Hematopoietic multipotent progenitor cell treated with erythropoietin and hydrocortisone succinate and interleukin-3 and kit ligand, for 17 days (in vitro differentiated cells): ENCODE results near the gene SHD.
"Not testable (repeated sequence)": the region's sequence is repeated elsewhere in the genome, so short reads cannot be mapped to it uniquely, and the experiment has no call there.

Experiments used
- DNase-seq: peaks from one replicate; pipeline ENCODE4 v3.0.0-alpha.2; 2015; ENCODE audit warnings: low spot score

The SHD gene, protein sequence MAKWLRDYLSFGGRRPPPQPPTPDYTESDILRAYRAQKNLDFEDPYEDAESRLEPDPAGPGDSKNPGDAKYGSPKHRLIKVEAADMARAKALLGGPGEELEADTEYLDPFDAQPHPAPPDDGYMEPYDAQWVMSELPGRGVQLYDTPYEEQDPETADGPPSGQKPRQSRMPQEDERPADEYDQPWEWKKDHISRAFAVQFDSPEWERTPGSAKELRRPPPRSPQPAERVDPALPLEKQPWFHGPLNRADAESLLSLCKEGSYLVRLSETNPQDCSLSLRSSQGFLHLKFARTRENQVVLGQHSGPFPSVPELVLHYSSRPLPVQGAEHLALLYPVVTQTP

DNA sequence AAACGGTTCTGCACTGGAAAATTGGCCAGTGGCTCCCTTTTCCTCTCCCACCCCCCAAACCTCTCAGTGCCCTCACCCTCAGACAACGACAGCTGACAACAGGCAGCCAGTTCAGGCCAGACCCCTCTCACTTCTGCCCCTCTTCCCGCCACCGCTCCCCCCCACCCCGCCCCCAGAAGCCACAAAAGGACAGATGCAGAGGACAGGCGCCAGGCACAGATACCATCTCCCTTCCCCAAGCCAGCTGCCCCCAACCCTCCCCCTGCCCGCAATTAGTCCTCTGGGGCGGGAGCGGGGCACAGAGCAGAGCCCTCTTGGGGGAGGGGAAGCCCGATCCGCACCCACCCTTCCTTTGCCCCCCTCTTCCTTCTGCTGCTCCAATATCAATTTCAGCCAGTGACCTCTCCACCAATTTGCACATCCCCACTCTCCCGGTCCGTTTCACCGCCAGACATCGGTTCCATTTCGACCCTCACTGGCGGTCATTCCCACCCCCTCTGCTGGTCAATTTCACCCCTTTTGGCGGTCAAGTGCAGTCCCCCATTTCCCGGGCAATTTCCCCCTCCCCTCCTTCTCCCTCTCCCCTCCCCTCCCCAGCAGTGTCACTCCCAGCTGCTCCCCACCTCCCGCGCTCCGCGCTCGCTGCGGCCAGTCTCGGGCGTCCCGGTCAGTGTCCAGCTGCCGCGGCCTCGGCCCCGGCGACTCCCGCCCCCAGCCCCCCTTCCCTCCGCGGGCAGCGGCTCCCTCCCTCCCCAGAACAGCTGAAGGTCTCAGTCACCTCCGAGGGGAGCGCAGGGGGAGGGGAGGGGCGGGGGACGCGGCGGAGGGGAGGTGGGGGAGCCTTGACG is at the start of gene SHD:
Gene SHD (plus strand): TSS at position 848 of the 848 bp plus-strand sequence. CDS start 798 bp downstream, outside the sequence.
- no peak for DNase-seq

DNA sequence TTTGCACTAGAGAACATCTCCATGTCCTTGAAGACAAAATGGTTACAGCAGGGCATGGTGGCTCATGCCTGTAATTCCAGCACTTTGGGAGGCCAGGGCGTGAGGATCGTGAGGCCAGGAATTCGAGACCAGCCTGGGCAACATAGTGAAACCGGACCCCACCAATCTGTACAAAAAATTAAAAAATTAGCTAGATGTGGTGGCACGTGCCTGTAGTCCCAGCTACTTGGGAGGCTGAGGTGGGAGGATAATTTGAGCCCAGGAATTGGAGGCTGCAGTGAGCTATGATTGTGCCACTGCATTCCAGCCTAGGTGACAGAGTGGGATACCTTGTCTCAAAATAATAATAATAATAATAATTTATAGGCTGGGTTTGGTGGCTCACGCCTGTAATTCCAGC is 48.8 kb upstream of the SHD start:
- not testable (repeated sequence) for DNase-seq

DNA sequence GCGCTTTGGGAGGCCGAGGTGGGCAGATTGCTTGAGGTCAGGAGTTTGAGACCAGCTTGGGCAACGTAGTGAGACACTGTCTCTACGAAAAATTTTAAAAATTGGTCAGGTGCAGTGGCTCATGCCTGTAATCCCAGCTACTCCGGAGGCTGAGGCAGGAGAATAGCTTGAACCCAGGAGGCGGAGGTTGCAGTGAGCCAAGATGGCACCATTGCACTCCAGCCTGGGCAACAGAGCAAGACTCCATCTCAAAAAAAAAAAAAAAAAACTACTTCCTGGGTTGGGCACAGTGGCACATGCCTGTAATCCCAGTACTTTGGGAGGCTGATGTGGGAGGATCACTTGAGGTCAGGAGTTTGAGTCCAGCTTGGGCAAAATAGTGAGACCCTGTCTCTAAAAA is 47.5 kb upstream of the SHD start:
- DNase-seq, result not testable (repeated sequence)

DNA sequence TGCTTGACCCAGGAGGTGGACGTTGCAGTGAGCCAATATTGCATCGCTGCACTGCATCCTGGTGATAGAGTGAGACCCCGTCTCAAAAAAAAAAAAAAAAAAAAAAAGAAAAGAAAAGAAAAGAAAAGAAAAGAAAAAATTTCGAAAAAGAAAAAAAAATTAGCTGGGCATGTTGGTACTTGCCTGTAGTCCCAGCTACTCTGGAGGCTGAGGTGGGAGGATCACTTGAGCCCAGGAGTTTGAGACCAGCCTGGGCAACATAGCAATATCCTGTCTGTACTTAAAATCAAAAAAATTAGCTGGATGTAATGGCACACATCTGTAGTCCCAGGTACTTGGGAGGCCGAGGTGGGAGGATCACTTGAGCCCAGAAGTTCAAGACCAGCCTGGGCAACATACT is 46.9 kb upstream of the SHD start:
- DNase-seq, result not testable (repeated sequence)

DNA sequence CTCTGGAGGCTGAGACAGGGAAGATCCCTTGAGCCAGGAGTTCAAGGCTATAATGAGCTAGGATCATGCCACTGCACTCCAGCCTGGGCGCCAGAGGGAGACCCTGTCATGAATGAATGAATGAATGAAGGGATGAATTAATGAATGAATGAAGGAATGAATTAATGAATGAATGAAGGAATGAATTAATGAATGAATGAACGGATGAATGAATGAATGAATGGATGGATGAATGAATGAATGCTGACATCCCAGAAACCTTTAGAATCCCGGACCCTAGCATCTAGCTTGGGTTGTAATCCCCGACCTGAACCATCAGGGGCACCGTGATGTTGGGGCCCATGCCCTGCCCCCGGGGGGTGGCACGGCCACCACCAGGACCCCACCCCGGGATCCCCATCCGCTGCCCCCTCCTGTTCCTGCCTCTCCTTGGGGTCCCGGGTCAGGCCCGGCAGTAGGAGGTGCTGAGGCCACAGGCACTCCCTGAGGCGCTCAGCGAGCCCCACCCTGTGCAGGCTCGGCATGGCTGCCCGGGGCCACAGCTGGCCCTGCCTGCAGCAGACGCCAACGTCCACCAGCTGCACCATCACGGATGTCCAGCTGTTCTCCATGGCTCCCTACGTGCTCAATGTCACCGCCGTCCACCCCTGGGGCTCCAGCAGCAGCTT is 46.3 kb upstream of the SHD start:
- DNase-seq, result no peak

DNA sequence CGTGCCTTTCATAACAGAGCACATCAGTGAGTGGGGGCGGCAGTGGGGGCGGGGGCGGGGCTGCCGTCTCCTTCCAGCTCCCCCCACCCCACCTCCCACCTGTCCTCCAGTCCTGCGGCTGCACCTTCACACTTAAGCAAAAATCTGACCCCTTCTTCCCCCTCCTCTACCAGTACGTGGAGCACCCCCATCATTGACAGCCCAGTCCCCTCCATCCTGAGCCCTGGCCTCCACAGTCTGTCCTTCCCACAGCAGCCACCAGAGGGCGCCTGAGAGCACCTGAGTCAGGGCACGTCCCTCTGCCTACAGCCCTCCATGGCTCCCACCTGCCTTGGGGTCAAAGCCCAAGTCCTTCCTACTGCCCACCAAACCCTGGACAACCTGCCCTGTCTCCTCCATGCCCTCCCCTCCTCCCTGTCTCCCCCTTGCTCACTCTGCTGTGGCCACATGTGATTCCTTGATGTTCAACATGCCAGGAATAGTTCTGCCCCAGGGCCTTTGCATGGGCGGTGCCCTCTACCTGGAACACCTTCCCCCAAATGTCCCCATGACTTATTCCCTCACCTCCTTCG is 45.7 kb upstream of the SHD start:
- peak; percentile 77 for DNase-seq

DNA sequence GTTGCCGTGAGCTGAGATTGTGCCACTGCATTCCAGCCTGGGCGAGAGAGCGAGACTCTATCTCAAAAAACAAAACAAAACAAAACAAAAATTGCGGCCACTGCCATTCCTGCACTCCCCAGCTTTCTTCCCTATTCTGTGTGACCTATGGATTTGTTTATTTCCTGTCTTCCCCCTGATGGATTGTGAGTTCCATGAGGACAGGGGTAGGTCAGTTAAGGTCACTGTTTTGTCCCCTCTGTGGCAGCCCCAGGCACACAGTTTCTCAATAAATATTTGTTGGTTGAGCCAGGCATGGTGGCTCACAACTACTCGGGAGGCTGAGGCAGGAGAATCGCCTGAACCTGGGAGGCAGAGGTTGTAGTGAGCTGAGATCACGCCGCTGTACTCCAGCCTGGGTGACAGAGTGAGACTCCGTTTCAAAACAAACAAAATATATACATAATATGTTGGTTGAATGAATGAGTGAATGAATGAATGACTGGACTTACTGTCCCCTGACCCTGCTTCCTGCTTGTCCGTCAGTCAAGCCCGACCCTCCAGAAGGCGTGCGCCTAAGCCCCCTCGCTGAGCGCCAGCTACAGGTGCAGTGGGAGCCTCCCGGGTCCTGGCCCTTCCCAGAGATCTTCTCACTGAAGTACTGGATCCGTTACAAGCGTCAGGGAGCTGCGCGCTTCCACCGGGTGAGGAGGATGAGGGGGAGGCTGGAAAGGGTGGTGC is 44.8 kb upstream of the SHD start:
- DNase-seq, result no peak

DNA sequence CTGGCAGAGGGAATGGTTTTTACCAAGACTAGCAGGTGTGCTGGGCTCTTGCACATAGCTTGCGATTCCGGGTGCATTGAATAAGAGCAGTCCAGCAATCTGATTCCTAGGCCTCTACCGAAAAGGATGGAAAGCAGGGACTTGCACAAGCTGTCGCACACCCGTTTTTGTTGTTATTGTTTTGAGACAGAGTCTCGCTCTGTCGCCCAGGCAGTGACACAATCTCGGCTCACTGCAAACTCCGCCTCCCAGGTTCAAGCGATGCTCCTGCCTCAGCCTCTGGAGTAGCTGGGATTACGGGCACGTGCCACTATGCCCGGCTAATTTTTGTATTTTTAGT is 44.2 kb upstream of the SHD start:
- DNase-seq, result no peak

DNA sequence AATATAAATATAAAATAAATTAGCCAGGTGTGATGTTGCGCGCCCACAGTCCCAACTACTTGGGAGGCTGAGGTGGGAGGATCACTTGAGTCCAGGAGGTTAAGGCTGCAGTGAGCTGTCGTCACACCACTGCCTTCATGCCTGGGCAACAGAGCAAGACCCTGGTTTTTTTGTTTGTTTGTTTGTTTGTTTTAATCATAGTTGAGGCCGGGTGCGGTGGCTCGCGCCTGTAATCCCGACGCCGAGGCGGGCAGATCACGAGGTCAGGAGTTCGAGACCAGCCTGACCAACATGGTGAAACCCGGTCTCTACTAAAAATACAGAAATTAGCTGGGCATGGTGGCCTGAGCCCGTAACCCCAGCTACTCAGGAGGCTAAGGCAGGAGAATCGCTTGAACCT is 41.6 kb upstream of the SHD start:
- DNase-seq, result not testable (repeated sequence)

DNA sequence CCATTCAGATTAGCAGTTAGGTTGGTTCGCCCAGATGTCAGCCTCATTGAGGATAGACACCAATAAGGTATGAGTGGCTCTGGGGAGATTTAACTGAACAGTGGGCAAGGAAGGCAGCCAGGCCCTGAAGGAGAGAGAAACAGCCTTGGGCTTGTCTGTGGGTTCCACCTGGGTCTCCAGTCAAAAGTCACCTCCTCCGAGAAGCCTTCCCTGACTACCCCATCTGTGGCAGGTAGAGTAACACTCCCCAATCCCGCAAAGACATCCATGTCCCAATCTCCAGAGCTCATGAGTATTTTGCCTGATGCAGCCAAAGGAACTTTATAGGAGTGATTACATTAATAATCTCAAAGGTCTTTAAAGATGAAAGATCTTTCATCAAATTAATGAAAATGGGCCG is 40.2 kb upstream of the SHD start:
- DNase-seq, result no peak

DNA sequence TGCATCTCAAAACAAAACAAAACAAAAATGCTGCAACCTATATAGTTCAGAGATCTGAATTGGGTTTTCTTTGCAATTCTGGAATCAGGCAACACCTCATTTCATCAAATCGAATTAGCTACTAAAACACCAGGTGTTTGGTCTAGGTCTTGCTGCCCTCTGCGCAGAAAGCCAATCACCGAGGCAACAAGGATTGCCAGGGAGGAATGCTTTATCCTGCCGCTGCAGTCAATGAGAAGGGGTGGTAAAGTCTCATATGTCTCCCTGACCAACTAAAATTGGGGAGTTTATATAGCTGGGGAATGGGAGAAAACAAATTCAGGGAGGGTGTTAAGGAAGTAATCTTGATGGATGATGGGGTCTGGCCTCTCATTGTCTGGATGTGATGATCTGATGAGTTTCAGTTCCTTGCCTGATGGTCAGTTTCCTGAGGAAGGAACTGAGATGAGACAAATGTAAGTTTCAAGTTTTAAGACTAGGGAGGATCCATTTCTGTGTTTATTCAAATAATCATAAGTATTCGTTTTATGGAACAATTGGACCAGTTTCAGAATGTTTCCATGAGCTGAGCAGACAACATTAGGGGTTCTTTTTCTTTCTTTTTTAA is 37.1 kb upstream of the SHD start:
- DNase-seq, result no peak

DNA sequence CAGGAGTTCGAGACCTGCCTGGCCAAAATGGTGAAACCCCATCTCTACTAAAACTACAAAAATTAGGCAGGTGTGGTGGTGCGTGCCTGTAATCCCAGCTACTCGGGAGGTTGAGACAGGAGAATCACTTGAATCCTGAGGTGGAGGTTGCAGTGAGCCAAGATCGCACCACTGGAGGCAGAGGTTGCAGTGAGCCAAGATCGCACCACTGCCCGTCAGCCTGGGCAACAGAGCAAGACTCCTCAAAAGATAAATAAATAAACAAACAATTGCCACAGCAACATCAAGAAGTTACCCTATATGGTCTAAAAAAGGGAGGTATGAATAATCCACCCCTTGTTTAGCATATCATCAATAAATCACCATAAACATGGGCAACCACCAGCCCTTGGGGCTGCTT is 33.1 kb upstream of the SHD start:
- not testable (repeated sequence) for DNase-seq

DNA sequence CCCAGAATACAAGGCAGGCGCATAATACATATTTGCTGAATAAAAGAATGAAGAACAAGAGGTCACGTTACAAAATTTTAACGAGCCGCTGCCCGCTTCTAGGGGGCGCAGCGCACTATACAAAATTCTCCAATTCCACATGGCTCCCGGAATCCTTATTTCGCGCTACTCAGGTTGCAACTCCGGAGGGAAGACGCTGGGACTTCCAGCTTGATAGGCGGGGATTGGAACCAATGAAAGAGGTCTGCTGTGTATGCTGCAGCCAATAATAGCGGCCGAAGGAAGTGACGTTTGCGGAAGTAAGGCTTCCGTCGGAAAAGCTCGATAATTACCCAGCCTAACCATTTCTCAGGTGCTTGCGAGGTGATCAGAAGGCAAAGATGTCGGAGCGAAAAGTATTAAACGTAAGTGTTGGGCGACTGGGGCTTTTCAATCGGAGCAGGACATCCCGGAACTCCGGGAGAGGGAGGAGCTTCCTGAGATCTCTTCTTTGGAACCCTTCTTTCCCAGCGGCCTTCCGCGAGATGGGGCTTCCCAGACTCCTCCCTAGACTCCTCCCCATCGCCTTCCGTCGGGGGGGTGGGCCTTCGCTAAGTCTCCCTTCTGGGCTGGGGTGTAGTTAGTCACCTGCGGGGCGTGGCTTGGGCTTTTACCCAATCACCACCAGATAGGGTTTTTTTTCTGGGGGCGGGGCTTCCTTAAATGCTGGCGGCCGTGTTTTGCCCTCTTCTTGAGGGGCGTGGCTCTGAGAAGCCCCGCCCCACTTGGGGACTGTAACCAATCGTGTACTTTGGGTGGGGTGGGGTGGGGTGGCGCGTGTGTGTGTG is 32.1 kb upstream of the SHD start, which contains the start of gene YJU2:
Gene YJU2 (plus strand): TSS at position 314 of the 827 bp plus-strand sequence. CDS start 67 bp downstream, at position 381.
- peak; percentile 100 for DNase-seq

DNA sequence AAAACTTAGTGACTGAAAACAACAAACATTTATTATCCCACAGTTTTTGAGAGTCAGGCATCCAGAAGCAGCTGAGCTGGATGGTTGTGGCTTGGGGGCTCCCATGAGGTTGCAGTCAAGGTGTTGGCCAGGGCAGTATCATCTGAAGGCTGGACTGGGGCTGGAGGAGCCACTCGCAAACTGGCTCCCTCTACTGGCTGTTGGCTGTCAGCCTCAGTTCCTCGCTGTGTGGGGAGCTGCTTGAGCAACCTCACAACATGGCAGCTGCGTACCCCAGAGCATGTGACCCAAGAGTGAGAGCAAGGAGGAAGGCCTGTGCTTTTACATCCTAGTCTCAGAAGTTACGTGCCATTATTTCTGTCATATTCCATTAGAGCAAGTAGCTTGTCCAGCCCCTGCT is 22.5 kb upstream of the SHD start:
- DNase-seq, result peak; percentile 19

DNA sequence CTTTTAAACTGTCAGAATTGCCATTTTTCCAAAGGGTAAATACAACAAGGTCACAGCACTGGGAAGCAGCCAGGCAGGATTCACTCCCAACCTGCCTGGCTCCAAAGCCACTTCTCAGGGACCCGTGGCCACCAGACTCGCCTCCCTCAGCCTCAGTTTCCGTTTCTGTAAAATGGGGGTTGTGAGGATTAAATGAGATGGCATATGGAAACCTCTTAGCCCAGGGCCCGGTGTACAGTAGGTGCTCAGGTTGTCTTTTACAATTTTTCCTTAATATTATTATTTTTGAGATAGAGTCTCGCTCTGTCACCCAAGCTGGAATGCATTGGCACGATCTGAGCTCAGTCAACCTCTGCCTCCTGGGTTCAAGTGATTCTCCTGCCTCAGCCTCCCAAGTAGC is 22.0 kb upstream of the SHD start:
- DNase-seq, result no peak

DNA sequence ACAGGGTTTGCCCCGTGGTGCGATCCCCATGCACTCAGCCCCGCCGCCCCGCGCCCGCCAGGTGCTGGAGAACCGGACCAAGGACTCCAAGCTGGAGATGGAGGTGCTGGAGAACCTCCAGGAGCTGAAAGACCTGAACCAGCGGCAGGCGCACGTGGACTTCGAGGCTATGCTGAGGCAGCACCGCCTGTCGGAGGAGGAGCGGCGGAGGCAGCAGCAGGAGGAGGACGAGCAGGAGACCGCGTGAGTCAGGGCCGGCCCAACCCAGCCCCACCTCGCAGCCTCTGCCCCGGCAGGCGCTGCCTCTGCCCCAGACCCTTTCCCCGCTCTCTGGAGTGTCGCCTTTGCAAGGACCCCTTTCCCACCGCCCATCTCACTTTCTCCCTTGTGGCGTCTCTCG is 20.9 kb upstream of the SHD start:
- no peak for DNase-seq

DNA sequence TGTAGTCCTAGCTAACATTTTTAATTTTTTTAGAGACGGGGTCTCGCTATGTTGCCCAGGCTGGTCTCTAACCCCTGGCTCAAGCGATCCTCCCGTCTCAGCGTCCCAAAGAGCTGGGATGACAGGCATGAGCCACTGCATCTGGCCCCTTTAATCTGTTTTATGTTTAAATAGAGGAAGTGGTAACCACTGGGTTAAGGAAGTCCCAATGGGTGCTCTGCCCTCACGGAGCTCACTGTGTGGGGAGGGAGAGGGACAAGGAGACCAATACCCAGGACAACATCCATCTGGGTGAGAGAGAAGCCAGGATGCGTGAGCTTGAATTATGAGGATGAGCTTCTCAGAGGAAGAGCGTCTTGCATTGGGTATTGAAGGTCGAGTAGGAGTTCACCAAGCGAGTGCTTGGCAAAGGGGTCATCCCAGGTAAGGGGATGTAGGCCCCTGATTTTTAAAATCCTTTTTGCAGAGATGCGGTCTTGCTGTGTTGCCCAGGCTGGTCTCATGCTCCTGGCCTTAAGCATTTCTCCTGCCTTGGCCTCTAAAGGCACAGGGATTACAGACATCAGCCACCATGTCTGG is 18.4 kb upstream of the SHD start:
- no peak for DNase-seq

DNA sequence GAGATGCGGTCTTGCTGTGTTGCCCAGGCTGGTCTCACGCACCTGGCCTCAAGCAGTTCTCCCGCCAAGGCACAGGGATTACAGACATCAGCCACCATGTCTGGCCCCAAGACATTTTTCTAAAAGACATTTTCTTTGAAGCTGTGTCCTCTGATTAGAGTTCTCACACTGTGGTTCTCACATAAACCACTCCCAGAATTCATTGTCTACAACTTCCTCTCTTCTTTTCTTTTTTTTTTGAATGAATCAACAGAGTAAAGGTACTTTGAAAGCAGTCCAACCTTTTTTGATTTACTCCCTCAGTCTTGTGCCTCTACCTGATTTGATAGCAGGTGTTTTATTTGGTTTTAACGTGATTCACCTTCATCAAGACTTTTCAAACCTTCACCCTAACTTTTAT is 14.3 kb upstream of the SHD start:
- DNase-seq, result no peak

DNA sequence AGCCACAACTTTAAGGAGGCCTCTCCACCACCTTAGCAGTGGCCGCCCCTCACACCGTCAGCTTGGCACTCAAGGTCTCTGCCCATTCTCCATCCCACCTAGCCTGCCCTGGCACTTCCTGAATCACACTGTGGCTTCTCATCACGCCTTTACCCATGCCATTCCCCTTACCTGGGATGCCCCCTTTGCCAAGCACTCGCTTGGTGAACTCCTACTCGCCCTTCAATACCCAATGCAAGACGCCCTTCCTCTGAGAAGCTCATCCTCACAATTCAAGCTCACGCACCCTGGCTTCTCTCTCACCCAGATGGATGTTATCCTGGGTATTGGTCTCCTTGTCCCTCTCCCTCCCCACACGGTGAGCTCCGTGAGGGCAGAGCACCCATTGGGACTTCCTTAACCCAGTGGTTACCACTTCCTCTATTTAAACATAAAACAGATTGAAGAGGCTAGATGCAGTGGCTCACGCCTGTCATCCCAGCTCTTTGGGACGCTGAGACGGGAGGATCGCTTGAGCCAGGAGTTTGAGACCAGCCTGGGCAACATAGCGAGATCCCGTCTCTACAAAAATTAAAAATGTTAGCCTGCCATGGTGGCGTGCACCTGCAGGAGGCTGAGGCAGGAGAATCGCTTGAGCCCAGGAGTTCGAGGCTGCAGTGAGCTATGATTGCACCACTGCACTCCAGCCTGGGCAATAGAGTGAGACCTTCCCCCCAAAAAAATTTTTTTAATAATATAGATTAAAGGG is 12.6 kb upstream of the SHD start:
- no peak for DNase-seq
